Stimulated activated CD8-positive, alpha-beta memory T cell treated with anti-CD3 and anti-CD28 coated beads, Interleukin-12 subunit alpha, Interleukin-12 subunit beta, amount 100 ng/mL, for 1 hour (primary cell): ENCODE data around the gene TYW5.

Experiments
- DNase-seq: peaks from one replicate; pipeline ENCODE4 v3.0.0-alpha.2; 2020; ENCODE audit warnings: low read depth

Gene TYW5, protein sequence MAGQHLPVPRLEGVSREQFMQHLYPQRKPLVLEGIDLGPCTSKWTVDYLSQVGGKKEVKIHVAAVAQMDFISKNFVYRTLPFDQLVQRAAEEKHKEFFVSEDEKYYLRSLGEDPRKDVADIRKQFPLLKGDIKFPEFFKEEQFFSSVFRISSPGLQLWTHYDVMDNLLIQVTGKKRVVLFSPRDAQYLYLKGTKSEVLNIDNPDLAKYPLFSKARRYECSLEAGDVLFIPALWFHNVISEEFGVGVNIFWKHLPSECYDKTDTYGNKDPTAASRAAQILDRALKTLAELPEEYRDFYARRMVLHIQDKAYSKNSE

DNA sequence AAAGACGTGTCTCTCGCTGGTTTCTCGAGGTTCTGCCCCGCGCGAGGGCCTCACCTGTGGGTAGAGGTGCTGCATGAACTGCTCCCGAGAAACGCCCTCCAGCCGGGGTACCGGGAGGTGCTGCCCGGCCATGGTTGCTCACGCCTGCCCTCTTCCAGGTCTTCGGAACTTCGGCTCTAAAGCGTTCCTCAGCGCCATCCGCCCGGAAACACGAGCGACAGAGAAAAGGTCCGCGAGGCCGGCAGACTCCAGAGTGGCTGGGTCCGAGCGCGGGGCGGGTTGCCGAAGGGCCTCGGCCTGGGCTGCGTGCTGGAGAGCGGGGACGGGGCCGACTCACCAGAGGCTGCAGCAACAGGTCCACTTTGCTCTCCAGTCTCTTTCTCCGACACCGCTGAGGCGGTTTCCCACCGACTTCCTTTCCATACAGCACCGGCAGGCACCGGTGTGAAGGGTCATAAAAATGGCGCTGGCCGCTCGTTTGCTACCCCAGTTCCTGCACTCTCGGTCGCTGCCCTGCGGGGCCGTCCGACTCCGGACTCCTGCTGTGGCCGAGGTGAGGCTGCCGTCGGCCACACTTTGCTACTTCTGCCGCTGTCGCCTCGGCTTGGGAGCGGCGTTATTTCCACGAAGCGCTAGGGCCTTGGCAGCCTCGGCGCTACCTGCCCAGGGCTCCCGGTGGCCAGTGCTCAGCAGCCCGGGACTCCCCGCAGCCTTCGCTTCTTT is at the start of gene TYW5, which contains the start of gene MAIP1:
TSS of gene TYW5 (minus strand) at position 153 of the 723 bp plus-strand sequence. CDS start at position 132, 21 bp downstream.
TSS of gene MAIP1 (plus strand) at position 244 of the 723 bp plus-strand sequence. CDS start at position 461, 217 bp downstream.
- peak; percentile 63 for DNase-seq

DNA sequence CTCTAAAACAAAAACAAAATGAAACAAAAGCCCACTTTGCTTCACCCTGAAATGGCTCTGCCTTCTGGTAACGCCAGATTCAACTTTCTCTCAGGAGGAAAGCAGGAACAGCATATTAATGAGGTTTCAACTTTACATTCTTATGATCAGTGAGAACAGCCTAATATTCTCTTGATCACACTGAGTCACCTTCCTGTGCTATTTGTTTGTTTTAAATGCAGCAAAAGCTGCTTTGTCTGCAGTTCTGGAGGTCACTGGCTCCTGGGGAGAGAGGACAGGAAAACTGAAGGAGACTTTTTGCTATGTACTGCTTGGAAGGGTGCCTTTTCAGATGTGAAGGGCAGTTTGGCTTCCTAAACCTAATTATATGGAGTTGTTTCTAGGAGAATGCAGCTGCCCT is 48.2 kb upstream of the TYW5 start:
- DNase-seq: no peak

DNA sequence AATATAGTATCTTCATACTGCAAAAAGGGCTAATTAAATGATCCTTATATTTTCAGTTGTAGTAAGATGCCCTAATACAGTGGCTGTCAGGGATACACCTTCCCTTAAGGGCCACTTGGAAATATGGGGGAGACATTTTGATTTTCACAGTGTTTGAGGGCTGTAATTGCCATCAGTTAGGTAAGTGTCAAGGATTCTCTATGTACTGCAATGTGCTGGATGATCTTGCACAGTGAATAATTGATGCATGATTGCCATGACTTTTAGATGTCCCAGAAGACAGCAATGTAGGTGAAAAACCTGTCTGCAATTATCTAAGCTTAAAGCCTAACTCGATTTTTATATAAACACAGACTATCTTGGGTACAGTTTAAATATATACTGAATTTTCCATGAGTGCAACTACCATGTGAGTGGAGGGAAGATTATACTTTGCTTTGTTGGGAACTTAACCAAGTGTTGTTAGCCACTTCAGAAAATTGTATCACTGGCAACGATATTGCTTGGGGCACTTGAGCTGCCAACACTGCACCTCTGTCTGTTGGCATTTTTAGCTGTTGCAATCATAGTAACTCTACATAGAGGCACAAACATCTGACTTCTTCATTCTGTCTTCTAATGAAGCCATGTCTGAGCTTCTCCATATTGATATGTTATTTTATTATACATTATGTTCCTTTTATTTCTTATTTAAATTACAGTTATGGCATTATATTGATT is 45.3 kb upstream of the TYW5 start:
- no peak for DNase-seq

DNA sequence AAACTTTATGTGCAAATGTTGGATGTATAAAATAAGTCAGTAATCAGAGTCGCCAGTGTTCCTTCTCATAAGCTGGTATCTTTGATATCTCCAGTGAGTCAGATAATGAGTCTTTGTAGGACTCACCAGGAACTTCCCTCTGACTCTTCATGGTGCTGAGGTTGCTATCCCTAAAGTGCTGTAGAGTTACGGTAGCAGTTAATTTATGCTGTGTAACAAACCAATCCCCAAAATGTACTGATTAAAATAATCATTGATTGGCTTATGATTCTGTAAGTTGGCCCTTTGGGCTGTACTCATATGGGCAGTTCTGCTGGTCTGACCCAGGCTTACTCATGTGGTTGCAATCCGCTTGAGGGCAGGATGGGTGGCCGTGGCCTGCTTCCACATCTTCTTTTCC is 43.9 kb upstream of the TYW5 start:
- DNase-seq: no peak

DNA sequence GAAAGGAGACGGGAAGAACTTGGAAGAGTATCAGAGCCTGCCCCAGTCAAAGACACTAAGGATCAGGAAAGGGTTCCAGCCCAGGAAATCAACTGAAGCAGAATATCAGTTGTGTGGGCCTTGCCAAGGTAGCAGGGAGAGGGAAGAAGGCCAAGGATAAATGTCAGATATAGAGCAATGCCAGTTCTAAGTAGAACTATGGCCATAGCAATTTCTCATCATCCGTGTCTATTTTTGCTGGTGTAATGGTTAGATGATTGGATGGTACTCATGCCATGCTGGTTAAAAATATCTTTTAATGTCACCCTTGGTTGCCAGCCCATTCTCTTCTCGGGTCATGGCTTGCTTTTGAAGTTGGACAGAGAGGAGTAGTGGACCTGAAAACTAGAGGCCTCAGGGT is 42.0 kb upstream of the TYW5 start:
- no peak for DNase-seq

DNA sequence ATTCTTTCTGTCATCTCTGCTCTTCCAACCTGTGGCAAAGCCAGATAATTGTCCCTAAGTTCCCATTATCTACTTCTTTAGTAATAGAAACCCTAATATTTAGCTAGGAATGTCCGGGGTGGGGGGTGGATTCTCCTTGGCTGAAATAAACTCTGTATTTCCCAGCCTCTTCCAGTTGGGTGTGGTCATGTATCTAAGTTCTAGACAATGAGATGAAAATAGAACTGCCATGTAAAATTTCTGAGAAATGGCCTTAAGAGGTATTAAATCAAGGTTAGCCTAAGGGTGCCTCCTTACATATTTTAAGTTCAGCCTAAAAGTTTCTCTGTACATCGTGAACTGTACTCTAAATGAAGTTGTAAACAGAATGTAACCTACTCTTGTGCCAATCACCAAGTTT is 39.6 kb upstream of the TYW5 start:
- DNase-seq: no peak

DNA sequence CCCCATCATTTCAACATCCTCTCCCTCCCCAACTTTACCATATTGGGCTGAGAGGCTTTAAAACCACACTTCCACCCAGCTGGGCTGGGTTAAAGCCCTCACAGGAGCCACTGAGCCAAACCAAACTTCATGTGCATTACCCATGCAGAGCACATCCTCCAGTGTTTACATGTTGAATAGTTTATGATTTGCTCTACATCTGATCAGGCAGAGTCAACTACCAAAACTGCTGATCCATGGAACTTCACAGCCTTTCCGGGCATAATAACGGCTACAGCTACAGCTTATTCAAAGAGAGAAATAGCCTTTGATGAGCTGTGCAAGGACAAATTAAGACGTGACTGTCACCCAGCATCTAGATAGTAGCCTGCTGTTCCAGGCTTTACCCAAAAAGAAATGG is 39.1 kb upstream of the TYW5 start:
- DNase-seq: no peak

DNA sequence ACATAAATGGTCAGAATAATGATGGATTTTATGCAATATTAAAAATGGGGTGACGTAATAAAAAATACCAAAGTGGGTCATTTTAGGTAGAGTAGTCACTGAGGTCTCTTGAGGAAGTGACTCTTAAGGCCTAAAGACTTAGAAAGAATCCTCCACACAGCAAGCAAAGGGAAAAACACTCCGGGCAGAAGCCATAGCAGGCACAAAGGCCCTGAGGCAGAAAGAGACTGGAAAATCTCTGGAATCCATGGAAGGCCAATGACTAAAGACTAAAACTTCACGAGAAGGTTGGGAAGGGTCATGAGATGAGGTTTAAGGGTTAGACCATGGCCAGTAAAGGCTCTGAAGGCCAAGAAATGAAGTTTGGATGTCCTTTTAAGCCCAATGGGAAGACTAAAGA is 37.0 kb upstream of the TYW5 start:
- no peak for DNase-seq

DNA sequence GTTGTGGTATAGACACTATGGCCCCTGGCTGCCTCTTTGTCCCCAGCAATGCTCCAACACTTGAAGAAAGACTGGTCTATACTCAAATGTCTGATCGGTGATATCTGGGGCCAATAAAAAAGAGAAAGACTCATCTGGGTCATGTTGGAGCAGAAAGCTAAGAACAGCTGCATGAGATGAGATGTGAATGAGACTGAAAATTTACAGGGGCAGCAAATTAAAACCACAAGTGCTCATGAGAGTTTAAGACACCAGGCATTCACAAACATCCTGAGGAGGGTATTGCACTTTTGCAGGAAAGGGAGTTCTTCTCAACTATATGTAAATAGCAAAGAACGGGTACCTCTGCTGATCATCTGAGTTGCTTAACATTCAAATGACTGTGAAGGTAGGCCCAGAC is 36.4 kb upstream of the TYW5 start:
- no peak for DNase-seq

DNA sequence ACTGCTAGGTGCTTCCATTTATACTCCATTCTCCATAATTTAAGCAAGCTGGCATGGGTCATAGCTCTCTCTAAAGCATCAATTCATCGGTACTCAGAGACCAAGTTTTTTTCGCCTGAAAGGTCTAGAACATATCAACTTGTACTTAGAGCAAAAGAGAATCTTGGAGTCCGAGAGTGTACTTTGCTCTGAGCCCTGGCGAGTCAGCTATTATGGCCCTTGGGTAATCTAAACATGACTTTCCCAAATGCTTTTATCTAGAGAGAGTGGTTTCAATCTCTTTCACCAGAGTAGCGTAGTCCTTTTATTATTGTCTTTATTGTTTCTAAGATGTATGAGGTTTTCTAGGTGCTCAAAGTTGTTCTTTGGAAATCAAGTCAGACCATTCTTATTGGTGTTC is 34.5 kb upstream of the TYW5 start:
- DNase-seq: no peak

DNA sequence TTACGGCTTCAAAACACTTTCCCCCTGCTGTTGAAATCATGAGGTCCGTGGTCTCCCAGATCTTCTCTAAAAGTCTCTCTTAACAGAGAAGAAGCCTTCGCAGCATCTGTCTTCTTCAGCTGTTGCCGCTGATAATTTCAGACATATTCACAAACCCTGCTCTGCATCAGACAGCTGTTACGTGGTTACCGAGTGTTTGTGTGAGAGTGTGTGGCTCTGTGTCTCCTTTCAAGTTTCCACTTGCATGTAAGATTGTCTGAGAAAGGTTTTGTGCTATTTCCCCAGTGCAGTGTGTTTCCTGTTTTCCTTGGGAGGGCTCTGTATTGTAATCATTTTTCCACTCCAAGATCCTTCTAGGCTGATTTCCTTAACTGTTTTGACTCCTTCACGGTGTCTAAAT is 32.9 kb upstream of the TYW5 start:
- no peak for DNase-seq

DNA sequence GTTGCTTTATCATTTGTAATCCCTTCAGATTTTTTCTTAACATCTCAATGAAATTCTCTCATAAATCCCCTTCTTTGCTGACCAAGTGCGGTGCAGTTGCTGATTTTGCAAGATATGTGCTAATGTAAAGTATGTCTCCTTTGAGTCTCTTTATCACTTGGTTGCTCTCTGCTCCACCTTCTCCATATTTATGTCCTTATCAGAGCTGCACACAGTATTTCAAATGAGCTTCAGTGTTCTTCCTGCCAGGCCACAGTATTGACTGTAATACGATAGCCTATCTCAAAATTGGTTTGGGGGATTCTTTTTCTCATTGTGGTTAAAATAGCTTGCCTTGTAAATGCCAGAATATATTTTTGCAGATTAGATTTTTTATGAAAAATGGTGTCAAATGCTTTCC is 32.3 kb upstream of the TYW5 start:
- DNase-seq: no peak

DNA sequence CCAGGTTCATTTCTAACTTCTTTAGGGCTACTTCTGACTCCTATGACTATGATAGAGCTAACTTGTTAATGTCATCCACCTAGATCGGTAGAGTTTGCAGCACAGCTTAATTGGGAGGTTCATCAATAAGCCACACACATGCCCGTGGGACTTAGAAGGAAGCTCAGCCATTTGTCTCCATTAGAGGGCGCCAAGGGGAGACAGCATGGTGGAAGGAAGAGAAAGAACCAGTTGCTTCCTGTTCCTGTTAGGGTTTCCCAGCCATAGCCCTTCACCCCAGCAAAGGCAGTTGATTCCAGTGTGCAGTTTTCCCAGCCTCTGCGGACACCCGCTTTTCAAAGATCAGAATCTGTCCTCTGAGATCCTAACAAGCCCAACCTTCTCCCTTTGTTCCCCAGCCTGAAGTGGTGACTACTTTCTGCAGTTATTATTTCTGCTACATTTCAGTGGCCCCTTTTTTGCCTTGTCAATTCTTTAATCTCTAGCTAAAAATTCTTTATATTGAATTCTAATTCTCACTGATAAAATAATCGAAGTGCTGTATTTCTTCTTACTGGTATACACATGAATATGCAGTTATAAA is 30.4 kb upstream of the TYW5 start:
- no peak for DNase-seq

DNA sequence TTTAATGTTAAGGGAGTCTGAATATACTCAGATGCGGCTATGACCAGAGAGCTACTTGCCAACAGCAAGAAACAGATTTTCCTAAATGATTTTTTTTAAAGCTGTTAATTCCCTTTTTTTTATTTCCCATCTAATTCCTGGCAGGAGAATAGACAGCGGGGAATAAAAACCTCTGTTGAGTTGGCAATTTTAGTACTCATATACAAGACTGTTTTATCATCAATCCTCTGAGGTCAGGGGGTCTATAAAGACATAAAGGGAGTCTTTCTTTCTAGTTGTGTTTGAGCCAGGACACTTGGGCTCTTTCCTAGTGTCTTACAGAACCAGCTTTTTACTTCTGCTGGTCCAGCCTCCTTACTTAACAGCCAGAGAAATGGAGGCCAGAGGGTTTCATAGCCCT is 29.5 kb upstream of the TYW5 start:
- DNase-seq: no peak

DNA sequence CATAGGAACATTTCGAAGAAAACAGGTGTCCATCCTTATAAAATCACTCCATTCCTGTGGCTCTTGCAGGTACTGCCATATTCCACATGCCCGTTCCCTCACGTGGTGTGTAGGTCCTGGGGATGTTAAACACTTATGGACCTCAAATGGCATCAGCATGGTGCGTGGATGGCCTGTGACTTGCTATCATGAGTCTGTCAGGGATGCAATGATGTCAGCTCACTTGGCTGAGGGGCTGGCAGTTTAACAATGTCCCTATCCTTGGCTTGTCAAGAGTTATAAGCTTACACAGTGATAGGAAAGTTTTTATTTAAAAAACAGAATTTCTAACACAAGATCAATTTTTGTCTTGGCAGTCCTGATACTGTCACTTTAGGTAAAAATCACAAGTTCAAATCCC is 28.9 kb upstream of the TYW5 start:
- DNase-seq: no peak

DNA sequence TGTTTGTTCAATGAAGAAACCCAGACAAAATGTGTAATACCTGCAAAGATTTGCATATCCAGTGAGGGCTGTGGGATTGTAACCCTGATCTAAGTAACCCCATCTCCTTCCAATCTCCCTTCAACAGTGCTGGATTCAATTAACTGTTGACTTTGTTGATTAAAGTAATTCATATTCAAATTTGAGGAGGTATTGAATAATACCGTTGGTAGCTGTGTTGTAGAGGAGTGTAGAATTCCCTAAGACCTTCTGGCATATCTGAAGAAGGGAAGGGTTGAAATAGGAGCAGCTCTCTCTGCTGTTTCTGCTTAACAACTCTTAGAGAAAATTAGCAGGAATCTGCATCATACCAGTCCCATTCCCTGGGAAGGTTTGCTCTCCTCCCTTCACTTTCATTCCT is 28.2 kb upstream of the TYW5 start:
- DNase-seq: no peak

DNA sequence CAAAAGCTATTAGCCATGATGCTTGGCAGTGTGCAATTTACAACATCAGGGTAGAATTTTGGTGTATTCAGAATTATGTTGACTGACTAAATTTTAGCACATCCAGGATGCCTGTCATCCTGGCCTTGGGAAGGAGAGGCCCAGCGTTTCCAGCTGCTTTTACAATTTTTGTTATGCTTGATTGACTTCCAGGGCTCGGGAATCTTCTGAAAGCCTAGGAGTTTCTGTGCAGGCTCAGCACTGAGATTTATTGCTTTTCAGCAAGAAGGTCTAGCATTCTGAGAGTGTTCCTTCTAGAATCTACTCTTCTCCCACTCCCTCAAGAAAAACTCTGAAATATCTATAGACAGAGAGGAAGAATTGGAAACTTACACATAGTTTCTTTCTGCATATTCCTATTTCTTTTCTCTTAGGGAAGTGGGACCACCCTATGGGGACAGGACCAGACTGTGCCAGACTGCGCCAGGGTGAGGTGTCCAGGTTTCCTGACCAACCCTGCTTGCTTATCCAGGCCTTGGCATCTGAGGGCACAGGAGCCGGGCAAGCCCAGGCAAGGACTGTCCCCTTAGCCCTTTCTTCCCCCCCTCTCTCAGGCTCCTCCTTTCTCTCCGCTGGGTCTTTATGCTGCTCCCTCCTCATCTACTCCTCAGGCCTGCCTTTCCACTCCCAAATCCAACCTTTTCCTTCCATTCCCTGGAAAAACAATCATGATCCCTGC is 27.0 kb upstream of the TYW5 start:
- DNase-seq: no peak

DNA sequence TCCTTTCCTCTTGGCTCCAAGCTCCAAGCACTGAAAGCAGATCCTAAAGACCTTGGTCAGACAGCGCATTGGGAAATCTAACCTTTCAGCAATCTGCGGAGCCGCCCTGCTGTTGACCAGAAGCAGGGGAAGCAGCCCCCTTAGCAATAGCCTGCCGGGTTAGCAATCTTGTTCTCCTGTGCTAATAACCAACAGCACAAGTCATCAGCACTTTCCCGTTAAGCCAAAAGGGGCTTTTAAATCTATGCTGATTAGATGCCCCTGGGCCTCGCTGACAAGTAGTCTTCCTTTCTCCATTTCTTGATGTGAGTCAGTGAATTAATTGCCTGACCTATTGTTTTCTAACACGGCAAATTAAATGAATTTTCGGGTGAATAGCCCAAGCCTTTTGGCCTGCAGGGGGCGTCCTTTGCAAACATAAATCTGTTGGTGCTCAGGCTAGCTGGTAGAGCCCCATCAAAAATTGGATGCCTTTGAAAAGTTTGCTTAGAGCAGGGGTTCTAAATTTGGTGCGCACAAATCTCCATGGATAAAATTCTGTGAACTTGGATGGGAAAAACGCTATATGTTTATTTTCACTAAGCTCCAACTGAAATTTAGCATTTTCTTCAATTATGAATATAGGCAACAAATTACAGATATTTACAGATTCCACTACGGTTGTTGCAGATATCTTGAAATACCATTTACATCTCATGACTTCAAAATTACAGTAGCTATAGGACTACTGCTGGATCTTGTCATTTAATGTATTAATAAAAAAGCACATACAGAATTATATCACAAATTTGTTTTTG is 24.7 kb upstream of the TYW5 start:
- peak; percentile 79 for DNase-seq

DNA sequence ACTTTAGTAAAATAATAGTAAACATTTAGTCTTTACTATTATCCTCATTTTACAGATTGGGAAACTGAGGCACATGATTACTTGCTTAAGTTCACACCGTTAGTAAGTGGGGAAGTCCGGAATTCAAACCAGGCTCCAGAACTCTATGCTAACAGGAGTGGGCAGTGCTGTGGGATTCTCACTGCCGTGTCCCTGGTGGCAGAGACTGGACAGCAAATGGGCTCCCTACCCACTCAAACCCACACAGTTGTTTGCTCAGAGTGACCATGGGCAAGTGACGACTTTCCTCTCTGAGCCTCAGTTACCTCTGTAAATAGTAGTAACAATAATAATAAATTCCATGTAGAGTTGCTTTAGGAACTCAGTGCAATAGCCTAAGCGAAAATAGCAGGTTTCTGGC is 24.1 kb upstream of the TYW5 start:
- no peak for DNase-seq

DNA sequence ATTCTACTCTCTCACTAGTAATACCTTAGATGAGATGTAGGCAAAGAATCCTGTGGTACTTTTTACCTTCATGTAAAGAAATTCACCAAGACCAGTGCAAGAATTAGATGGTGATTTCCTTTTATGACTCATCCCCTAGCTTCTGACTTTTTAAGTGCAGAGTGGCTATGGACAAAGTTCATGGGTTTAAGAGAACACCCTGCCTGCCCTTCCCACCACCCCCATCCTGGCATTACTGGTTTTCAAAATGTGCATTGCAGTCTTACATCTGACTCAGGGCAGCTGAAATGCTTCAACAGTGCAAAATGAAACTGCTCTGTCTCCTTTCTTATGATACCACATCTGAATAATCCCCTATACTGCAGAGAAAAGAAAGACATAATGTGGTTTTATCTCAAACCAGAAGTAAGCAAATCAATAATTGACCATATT is 22.7 kb upstream of the TYW5 start:
- DNase-seq: no peak

DNA sequence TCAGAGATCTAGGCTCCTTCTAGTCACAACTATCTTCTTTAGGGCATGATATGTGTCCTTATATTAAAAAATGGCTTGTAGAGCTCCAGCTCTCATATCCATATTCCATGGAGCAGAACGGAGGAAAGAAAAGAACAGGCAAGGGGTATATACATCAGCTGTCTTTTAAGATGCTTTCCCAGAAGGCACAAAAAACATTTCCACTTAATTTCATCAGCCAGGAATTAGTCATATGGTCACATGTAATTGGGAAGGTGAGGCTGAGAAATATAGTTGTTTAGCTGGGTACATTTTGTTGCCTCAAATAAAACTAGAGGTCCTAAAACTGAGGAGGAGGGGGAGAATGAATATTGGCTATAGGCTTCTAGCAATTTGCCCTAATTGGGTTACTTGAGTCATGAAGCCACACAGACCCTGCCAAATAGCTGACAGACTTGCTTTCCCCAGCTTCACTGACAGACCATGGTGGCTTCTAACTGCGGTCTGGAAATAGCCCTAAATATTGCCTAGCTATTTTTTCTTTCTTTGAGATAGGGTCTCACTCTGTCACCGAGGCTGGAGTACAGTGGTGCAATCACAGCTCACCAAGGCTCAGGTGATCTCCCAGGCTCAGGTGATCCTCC is 20.1 kb upstream of the TYW5 start:
- no peak for DNase-seq
